Fibroblast of villous mesenchyme (primary cell): ENCODE data around the gene CTSC. TPM values are rescaled to one million over a fixed set of nuclear protein-coding genes. Genes with fewer than 3 reads are reported as not detected.

Experiments
- DNase-seq: peaks from one replicate; pipeline ENCODE4 v3.0.0-alpha.2; 2010; ENCODE audit warnings: low read depth
- H3K4me3 ChIP-seq: 2 replicates; pipeline ENCODE4 v1.5.1; 2011; ENCODE audit warnings: low read depth, mild to moderate bottlenecking, low read length
- total RNA-seq: library from RNA; depleted of rRNA; stranded (reverse); fragments of >200 nt; gene quantifications from 2 replicates; pipeline ENCODE4 v1.2.3, GENCODE V29; 2012
- TF ChIP-seq, protein P1 (sequence below): IDR thresholded peaks from 2 replicates; pipeline ENCODE4 v1.5.1; 2012; ENCODE audit warnings: low read depth, mild to moderate bottlenecking, low read length; ENCODE audit not compliant: insufficient read depth

The CTSC gene
- total RNA-seq, 1 donor: 276 TPM

DNA sequence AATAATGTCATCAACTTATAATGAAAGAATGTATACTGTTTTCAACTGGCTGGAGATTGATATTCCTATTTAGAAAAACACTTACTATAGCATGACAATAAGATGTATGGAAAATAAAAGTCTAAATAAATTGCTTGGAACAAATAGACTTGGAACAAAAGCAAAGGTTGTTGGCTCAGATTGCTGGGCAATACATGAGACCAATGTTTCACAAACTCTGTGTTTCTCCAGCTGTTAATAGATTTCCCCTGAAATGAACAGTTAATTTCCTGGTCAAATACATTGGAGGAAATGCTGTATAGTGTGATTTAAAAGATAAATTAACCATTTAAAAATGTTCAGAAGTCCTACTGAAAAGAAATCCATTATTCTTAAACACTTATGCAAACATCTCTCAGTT lies 40.1 kb upstream of the CTSC start:
- no peak for DNase-seq
- TF ChIP-seq, protein P1, sequence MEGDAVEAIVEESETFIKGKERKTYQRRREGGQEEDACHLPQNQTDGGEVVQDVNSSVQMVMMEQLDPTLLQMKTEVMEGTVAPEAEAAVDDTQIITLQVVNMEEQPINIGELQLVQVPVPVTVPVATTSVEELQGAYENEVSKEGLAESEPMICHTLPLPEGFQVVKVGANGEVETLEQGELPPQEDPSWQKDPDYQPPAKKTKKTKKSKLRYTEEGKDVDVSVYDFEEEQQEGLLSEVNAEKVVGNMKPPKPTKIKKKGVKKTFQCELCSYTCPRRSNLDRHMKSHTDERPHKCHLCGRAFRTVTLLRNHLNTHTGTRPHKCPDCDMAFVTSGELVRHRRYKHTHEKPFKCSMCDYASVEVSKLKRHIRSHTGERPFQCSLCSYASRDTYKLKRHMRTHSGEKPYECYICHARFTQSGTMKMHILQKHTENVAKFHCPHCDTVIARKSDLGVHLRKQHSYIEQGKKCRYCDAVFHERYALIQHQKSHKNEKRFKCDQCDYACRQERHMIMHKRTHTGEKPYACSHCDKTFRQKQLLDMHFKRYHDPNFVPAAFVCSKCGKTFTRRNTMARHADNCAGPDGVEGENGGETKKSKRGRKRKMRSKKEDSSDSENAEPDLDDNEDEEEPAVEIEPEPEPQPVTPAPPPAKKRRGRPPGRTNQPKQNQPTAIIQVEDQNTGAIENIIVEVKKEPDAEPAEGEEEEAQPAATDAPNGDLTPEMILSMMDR: no peak
- no peak overlapping the region for H3K4me3 ChIP-seq

DNA sequence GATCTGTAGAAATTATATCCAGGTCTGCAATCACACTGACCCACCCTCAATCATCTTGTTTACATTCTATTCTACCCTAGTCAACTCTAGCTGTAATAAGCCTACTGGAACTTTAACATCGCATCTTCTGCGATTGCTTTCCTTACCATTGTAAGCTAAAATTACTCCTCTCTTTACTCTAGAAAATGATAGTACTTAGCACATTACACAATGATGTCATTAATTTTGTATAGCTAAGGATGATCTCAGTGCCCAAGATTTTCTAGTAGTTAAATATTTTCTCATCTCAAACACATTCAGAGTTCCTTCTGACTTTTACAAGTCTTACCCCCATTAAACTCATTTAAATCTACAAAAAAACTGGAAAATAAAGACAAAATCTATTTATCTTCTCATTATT lies 39.6 kb upstream of the CTSC start:
- H3K4me3 ChIP-seq: no peak overlapping the region
- TF ChIP-seq, protein P1: no peak
- peak; percentile 26 for DNase-seq

GRCh38 chr11:88375927-88376470 lies 38.5 kb upstream of the CTSC start:
- TF ChIP-seq, protein P1: no peak
- H3K4me3 ChIP-seq: no peak overlapping the region
- no peak for DNase-seq

DNA sequence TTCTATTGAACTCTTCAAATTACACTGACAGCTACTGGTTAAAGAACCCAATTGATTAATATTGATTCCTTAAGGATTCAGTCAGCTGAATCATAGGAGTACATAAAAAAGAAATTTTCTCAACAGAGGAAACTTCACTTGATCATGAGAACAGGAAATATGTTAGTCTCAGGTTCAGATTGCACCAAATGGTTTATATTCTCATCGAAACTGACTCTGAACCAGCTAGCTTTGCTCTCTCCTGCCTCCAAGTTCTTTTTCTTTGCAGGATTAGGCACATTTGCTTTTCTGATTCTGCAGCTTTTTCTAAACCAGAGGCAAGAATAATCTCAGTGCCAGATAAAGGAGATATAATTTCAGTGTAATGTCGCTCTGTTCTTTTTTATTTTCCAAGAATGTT lies 33.2 kb upstream of the CTSC start:
- TF ChIP-seq, protein P1: no peak
- DNase-seq: no peak
- no peak overlapping the region for H3K4me3 ChIP-seq

- DNase-seq: no peak
- TF ChIP-seq, protein P1: no peak
- H3K4me3 ChIP-seq: no peak overlapping the region
These were observed 29.8 kb upstream of the CTSC start for GRCh38 chr11:88367310-88367709.

- H3K4me3 ChIP-seq: no peak overlapping the region
- TF ChIP-seq, protein P1: no peak
- DNase-seq: peak; percentile 51
These were observed 26.1 kb upstream of the CTSC start for GRCh38 chr11:88363648-88364065.

GRCh38 chr11:88363004-88363403 lies 25.5 kb upstream of the CTSC start:
- H3K4me3 ChIP-seq: no peak overlapping the region
- TF ChIP-seq, protein P1: no peak
- DNase-seq: peak; percentile 20
